GM21515 (cell line): ENCODE measurements around the gene IRAG1.

Experiments
- ATAC-seq: cut with Tn5 transposase; IDR thresholded peaks from one replicate; pipeline ENCODE4 v1.9.1; 2021; ENCODE audit not compliant: unreplicated experiment

The IRAG1 gene

DNA sequence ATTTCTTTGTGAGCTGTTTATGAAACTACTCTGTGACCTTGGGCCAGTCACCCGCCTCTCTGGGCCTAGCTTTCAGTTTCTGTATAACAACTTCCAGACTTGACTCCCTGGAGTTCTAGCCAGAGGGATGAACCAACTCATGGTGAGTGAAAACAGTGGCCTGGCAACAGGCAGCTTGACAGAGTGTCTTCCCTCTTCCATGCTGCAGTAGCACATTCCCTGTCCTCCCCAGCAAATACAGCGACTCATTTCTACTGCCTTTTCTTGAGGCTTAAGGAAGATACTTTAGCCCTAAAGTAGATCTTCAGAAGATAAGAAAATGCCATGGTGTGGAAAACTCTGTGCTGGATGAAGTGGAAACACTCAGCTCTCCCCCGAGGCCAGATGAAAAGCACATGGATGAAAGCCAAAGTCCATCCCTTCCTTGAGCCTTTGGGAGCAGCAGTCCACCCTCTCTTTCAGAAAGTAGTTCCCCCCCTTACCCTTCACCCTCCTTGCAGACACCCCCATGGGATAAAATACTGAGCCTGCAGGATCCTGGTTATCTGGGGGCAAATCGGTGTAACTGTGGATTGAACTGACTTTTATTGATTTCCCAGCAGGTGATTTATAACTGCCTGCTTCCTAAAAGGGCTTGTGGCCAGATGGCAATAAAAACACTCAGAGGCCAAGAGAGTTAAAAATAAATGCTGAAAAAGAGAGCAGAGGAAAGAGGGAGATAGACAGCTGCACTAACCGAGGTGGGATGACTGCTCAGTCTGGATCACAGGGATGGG is 24.1 kb downstream of the IRAG1 start:
- ATAC-seq, result no peak

DNA sequence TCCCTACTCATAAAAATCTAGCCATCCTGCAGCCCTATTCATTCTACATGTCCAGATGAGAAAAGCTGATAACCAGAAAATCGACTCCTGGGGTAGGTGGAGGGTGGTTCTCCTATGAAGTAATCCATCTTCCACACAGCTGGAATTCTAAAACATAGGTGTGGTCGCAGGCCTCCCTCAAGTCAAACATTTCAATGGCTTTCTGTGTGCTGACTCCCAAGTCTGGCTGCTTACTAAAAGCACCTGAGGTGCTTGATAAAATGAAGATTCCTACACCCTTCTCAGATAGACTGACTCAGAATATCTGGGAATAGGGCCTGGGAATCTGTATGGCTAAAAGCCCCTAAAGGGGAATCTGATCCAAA is 26.1 kb downstream of the IRAG1 start:
- ATAC-seq, result no peak

DNA sequence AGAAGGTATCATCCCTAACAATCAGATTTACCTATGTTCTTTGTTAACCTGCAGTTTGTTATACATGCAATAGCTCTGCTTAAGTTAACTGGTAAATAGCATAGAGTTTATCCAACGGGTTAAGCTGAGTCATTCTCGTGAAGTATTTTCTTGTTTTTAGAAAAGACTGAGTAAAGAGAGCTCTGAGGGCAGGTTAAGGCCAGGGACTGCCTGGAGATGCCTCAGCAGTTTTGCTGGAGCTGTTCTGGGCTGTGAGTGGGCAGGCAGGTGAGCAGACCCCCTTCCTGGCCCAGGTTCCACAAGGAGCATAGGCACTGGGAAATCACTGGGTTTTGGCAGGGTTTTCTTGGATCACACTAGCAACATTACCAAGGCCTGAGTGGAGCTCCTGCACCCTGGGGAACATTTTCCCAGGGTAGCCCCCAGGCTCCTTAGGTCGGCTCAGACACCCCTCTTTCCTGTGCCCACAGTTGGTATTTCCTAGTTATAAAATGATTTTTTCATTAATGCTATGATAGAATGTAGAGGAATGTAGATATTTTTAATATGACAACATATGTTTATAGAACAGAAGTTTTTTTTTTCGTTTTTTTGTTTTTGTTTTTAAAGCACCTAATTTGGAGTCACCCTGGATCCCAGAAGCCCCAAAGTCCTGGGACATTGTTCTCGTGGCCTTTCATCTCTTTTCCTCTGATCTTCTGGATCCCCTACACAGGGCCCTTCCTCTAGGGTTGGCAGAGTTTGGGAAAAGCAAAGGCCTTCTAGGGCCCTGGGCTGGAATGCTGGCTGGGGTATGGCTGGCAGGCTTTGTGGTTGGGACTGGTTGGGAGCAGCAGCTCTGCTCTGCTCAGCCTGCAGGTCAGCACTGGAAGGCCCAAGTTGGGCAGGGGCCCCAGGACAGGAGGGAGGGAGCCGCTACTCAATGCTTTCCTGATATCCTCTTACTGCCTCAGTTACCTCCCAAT is 26.7 kb downstream of the IRAG1 start:
- no peak for ATAC-seq

DNA sequence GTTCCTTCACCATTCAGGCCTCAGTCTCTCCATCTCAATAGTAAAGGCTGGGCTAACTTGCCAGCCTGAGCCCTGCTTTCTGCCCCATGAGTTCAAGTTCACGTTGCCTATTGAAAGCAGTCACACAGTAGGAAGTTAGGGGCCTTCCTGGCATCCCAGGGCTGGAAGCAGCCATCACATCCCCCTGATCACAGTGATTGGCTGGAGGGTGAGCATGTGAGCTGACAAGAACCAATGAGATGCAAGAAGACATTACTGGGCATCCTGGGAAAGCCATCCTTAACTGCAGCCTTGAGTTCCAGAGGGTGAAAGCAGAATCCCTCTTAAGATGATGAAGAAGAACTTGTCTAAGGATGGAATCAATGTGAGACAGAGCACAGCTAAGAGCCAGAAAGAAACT is 29.1 kb downstream of the IRAG1 start:
- no peak for ATAC-seq

- ATAC-seq, result no peak
Measured at GRCh38 chr11:10663990-10664389, 29.6 kb downstream of the IRAG1 start.

DNA sequence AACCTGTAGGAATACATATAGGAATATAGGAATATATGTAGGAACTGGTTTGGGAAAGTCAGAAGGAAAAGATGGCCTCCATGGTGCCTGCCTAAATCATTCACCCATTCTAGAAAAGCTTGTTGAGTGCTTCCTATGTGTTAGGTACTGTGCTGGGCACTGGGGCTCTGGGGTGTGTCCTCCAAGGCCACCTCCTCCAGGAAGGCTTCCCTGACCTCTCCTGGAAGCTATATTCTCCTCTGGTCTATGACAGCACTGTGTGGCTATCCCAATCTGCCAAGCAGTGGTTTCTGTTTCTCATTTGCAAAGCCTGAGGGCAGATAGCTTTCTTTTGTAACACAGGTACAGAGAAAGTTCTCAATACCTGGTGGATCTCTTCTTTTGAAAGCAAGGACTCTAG is 30.2 kb downstream of the IRAG1 start:
- ATAC-seq, result no peak

GRCh38 chr11:10660323-10660722 is 33.2 kb downstream of the IRAG1 start:
- no peak for ATAC-seq

GRCh38 chr11:10659339-10660216 is 34.0 kb downstream of the IRAG1 start:
- ATAC-seq, result no peak

GRCh38 chr11:10658621-10659338 is 34.8 kb downstream of the IRAG1 start:
- no peak for ATAC-seq

- peak; percentile 67 for ATAC-seq
Measured at GRCh38 chr11:10657308-10658271, 36.0 kb downstream of the IRAG1 start.

DNA sequence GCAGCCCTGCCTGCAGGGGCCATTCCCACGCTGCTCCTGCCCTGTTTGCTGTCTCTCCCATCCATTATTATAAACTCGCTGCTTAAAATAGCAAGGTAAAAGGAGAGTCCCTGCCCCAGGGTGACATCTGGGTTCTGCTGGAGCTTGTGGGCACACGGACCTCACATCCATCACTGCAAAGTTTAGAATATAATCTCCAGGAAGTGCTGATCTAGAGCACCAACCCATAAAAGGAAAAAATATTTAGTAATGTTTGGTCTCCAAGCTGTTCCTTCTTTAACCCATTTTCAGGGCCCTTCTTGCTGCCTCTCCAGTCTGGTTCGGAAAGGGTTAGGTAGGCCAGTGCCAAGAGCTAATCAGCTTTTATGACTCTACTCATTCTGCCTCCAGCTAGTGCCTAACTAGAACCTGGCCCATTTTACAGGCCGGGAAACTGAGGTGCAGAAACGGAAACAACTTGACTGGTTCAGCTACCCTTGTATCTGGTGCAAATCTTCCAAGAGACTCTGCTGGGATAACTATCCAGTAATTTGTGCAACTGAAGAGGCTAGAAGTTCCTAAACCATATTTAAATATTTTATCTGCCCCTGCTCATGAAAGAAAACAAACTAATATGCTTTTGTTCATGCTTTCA is 37.5 kb downstream of the IRAG1 start:
- no peak for ATAC-seq

GRCh38 chr11:10655227-10655626 is 38.3 kb downstream of the IRAG1 start:
- ATAC-seq, result no peak

DNA sequence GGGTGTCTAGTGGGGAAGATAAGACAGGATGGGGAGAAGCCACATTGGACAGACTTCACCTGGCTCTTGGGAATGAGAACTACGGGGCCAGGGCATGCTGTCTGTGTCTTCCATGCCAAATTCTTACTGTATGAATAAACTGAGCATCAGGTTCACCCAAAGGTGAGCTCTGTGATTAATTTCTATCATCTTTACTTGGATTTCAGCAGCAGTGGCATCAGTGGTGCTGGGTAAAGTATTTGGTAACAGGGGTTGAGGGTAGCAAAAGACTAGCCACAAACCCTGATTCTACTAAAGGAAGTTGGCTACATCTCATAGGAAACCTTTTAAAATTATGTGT is 38.8 kb downstream of the IRAG1 start:
- ATAC-seq, result no peak

GRCh38 chr11:10653946-10654810 is 39.4 kb downstream of the IRAG1 start:
- peak; percentile 45 for ATAC-seq

DNA sequence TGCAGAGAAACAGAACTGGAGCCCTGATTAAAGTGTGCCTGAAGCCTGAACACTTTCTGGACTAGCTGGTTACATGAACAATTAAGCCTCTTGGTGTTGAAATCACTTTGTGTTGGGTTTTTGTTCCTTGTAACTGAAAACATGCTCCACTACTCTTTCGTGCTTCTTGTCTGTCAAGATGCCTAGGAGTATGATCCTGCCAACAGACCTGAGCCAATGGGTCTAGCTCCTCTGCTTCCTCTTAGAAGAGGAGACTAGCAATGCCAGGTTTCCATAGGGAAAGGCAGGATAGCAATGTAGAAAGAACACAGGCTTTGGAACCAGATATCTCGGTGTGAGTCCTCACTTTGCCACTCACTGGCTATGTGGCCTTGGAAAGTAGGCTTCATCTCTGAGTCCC is 40.3 kb downstream of the IRAG1 start:
- no peak for ATAC-seq

GRCh38 chr11:10651656-10652361 is 41.7 kb downstream of the IRAG1 start:
- no peak for ATAC-seq

GRCh38 chr11:10650630-10651029 is 42.9 kb downstream of the IRAG1 start:
- no peak for ATAC-seq
